Subcutaneous adipose tissue (tissue), 4 donors: ENCODE measurements around the gene NPBWR2. TPM values are rescaled to one million over a fixed set of nuclear protein-coding genes. Genes with fewer than 3 reads are reported as not detected.

Experiments used
- CTCF ChIP-seq: fragments of 450-650 bp; IDR thresholded peaks from one replicate; pipeline ENCODE4 v1.5.1; 2016; ENCODE audit warnings: low read depth, mild to moderate bottlenecking, control low read depth, antibody characterized with exemption, moderate library complexity
- total RNA-seq, 4 donors: library from RNA; depleted of rRNA; stranded (reverse); fragments of >200 nt; gene quantifications; one replicate each; pipeline ENCODE4 v1.1.0, GENCODE V29; 2016

NPBWR2 gene
- total RNA-seq, 4 donors from 2014 or later, result not detected

- no peak for TF ChIP-seq CTCF
Measured at GRCh38 chr20:64112691-64113443, 5.5 kb upstream of the NPBWR2 start.

- no peak for TF ChIP-seq CTCF
Measured at GRCh38 chr20:64111841-64112641, 4.7 kb upstream of the NPBWR2 start.

GRCh38 chr20:64110411-64111068 is 3.2 kb upstream of the NPBWR2 start:
- TF ChIP-seq CTCF, result no peak

GRCh38 chr20:64109831-64110391 is 2.5 kb upstream of the NPBWR2 start:
- TF ChIP-seq CTCF, result no peak

GRCh38 chr20:64108731-64109681 is 1.6 kb upstream of the NPBWR2 start:
- TF ChIP-seq CTCF, result no peak

GRCh38 chr20:64107736-64108457 is 532 bp upstream of the NPBWR2 start:
- no peak for TF ChIP-seq CTCF
